HG02763 (cell line): Measurements from ENCODE around the gene PARD6B.
"Not testable (repeated sequence)": the region's sequence is repeated elsewhere in the genome, so short reads cannot be mapped to it uniquely, and the experiment has no call there.

Source experiments
- ATAC-seq: cut with Tn5 transposase; IDR thresholded peaks from one replicate; pipeline ENCODE4 v1.9.1; 2021; ENCODE audit warnings: mild to moderate bottlenecking, moderate library complexity; ENCODE audit not compliant: unreplicated experiment

PARD6B gene

DNA sequence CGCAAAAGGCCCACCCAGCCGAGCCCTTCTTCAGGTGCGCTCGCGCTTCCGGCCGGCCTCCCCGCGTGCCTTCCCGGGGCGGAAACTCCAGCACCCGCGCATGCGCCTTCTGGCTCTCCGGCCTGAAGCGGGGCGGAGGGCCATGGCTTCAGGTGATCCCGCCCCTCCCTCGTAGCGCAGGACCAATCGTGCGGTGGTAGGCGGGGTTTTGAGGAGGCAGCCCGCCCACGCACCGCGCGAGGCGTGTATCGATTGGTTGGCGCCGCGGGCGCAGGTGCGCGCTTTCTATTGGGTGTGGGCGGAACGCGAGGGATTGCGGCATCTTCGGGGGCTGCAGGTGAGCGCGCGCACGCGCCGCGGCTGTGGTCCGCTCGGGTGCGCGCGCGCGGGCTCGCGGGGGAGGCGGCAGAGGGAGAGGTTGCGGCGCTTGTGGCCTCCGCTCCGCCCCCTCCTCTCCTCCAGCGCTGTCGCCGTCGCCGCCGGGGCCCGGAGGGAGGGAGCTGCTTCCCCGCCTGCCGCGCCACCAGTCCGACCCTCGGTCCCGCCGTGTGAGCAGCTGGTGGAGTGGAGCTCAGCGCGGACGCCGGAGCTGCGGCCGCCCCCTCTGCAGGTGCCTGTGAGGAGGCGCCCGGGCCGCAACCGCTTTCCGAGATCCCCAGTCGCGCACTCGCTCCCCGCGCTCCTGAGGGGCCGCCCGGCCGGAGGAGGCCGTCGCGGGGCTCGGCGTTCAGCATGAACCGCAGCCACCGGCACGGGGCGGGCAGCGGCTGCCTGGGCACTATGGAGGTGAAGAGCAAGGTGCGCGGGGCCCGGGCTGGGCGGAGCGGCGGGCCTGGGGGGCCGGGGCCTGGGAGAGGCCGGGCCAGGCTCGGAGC is at the start of gene PARD6B:
TSS of gene PARD6B (plus strand) at position 526 of the 875 bp plus-strand sequence. CDS start at position 733, 207 bp downstream.
- peak; percentile 84 for ATAC-seq

- no peak for ATAC-seq
Observed at GRCh38 chr20:50682065-50682464, 49.3 kb upstream of the PARD6B start.

DNA sequence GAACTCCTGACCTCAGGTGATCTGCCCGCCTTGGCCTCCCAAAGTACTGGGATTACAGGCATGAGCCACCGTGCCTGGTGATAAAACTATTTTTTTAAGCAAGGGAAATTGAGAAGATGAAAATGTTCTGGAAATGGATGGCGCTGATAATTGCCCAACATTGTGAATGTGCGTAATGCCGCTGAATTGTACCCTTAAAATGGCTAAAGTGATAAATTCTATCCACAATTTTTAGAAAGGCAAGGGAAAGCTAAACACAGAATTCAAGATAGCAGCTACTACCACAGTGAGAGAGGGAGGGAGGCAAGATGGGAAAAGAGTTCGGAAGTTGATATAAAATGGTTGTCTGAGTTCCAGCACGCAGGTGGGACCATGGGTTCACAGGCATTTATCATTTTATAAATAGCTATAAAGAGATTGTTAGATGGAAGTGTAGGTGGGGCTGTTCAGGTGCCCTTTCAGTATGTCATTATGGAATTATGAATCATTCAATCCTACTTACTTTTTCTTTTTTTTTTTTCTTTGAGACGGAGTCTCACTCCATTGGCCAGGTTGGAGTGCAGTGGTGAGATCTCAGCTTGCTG is 48.3 kb upstream of the PARD6B start:
- ATAC-seq: no peak

DNA sequence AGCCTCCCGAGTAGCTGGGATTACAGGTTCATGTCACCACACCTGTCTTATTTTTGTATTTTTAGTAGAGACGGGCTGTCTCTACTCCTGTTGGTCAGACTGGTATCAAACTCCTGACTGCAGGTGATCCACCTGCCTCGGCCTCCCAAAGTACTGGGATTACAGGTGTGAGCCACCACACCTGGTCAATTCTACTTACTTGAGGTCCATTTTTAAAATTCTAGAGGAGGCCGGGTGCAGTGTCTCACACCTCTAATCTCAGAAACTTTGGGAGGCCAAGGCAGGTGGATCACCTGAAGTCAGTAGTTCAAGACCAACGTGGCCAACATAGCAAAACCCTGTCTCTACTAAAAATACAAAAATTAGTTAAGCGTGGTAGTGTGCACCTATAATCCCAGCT is 47.8 kb upstream of the PARD6B start:
- ATAC-seq: no peak

- no peak for ATAC-seq
Observed at GRCh38 chr20:50686821-50687220, 44.6 kb upstream of the PARD6B start.

DNA sequence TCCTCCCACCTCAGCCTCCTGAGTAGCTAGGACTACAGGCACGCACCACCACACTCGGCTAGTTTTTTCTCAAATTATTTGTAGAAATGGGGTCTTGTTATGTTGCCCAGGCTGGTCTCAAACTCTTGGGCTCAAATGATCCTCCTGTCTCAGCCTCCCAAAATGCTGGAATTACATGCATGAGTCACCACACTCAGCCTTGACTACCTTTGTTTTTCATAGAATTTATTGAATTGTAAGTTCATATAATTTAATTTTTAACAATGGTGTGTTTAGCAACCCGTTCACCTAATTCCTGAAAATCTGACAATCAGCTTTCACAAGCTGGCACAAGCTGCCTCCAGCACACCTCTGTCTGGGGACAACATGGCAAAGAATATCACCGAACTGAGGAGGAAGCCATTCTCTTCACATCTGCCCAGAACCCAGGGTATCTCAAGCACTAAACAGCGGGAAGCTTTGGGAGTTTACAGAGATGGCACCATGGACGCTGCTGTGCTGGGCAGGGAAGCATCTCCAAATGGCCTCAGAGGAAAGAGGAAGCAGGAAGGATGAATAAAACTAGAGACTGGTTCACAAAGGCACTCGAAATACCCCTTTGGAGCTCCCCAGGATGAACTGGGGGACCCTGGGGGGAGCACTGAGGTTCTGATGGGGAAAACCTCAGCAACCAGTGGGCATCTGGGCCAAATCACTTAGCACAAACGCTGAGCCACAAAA is 43.0 kb upstream of the PARD6B start:
- ATAC-seq: no peak

DNA sequence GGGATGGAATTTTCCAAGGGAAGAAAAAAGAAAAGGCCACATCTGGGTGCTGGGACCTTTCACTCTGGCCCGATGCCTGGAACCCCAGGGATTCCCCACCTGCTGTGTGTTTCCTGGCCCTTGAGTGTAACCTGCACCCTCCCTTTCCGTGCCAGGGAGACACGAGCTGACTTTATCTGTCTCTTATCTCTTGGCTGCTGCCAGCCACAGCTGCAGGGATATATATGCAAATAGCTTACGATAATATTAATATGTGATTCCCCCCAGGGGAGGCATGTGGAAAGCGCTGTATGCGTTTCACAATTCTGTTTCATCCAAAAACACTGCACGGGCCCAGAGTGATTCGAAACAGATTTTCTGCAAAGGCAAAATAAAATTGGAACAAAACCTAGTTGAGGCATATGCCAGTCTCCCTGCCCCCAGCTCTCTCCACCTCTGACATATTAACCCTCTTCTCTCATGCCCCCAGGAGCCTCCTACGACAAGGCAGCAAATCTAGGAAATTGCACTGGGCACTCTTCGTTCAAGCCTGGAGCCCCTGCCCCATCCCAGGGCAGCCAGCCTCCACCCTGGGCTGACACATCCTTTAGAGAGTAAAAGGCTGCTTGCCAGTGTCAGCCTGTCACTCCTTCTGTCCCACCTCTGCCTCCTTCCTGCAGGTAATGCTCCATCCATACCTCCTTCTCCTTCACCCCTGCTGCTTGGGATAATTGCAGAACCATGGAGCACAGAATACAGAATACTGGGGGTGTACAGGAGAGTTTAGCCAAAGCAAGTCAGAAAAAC is 41.3 kb upstream of the PARD6B start:
- ATAC-seq: no peak

GRCh38 chr20:50690650-50691572 is 40.5 kb upstream of the PARD6B start, which contains the start of gene RIPOR3:
RIPOR3 (minus strand) TSS chr20:50691542; CDS start chr20:50691128, 414 bp downstream.
- ATAC-seq: no peak

DNA sequence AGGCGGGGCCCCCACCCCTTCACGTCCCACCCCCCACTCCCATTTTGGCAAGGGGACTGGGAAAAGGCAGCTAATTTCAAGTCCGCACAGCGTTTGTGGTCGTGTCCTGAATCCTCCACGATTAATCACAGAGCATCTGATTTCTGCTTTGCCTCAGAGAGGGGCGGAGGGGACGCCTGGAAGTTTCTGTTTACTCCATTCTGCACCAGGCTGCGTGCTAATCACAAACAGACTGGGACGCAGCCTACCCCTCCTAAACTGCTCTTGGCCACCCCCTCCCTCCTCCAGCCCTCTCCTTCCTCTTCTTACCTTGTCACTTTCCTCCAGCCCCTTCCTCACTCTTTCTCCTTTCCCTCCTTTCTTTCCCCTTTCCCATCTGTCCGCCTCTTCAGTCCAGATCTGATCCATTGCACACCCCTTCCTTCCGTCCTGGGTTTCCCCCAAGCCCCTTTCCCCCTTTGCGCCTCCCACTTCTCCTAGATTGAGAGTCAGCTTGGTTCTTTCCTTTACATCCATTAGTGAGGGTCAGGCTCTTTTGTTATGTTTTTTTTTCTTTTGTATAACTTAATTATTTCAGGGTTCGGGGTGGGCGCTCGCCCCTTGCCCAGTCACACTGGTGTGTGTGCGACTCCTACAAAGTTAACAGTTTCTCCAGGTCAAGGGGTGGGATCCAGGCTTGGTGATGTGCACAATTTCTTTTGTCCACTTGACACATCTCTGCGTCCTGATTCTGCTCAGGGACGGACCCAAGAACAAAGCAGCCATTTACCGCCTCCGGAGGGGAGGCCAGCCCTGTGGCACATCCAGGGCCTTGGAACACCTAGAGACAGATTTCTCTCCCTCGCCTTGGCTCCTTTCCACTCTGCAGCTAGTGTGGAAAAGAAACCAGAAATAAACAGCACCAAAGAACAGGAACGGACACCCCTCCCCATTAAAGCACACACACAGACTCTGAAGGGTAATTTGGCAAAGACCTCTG is 39.5 kb upstream of the PARD6B start:
- ATAC-seq: no peak

GRCh38 chr20:50692552-50692933 is 38.8 kb upstream of the PARD6B start:
- no peak for ATAC-seq

DNA sequence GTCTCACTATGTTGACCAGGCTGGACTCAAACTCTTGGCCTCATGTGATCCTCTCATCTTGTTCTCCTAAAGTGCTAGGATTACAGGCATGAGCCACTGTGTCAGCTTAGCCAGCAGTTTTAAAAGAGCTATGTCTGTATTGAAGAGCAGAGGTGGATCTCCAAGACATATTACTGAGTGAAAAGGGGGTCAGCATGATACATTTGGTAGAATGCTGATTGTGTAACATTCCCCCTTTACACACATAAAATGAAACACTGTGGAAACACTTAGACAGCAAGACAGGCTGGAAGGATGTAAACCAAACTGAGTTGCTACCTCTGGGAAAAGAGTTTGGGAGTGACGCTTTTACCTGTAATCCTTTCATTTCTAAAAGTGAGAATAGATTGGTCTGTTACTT is 38.4 kb upstream of the PARD6B start:
- no peak for ATAC-seq

GRCh38 chr20:50694379-50695134 is 36.8 kb upstream of the PARD6B start:
- ATAC-seq: no peak

DNA sequence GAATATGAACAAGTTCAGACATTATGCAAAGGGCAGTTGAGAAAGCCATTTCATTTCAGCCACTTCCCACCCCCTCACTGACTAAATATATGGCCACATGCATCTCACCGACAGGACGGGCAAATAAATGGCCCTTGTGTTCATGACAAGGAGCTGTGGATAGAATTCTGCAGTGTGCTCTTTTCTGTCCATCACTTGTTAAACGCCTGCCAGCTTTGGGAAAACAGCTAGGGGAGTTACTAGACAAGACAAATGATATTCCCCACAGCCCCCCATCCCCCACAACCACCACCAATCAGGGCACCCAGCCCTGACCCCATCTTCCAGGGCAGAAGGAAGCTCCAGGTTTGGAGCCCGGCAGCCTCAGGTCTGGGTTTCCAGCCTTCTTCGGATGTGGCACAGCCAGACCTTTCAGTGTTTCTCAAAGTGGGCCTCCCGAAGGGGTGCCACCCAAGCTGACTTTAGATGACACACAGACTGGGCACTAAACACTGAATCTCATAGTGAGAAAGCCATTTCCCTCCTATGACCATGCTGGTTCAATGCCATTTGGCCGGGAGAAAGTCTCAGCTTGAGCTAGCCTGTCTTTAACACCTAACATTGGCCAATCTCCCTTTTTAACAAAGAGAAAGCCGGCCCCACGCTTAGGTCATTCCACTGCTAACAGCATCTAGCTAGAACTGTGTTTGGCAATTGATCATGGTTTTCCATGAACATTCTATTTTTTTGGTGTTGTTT is 36.1 kb upstream of the PARD6B start:
- ATAC-seq: no peak

GRCh38 chr20:50698255-50698654 is 33.1 kb upstream of the PARD6B start:
- ATAC-seq: not testable (repeated sequence)

GRCh38 chr20:50699688-50700087 is 31.7 kb upstream of the PARD6B start:
- no peak for ATAC-seq

- ATAC-seq: no peak
Observed at GRCh38 chr20:50701041-50701963, 30.1 kb upstream of the PARD6B start.
